Stimulated activated naive CD8-positive, alpha-beta T cell treated with anti-CD3 and anti-CD28 coated beads, Interleukin-15, Interleukin-2, amounts not matched to agents 100 ng/mL and 50 ng/mL, for 24 hours (primary cell): Measurements from ENCODE around the gene CEBPZ.

Source experiments
- H3K27ac Mint-ChIP-seq: one replicate; pipeline ENCODE4 v1.8.0; 2021; ENCODE audit warnings: mild to moderate bottlenecking, mixed read lengths
- H3K27me3 Mint-ChIP-seq: one replicate; pipeline ENCODE4 v1.8.0; 2021; ENCODE audit warnings: mixed read lengths
- H3K36me3 Mint-ChIP-seq: one replicate; pipeline ENCODE4 v1.8.0; 2021; ENCODE audit warnings: low read depth, mixed read lengths
- H3K4me1 Mint-ChIP-seq: one replicate; pipeline ENCODE4 v1.8.0; 2021; ENCODE audit warnings: low read depth, mixed read lengths
- H3K4me3 Mint-ChIP-seq: one replicate; pipeline ENCODE4 v1.8.0; 2021; ENCODE audit warnings: mild to moderate bottlenecking, mixed read lengths
- H3K9me3 Mint-ChIP-seq: one replicate; pipeline ENCODE4 v1.8.0; 2021; ENCODE audit warnings: mixed read lengths

CEBPZ gene

DNA sequence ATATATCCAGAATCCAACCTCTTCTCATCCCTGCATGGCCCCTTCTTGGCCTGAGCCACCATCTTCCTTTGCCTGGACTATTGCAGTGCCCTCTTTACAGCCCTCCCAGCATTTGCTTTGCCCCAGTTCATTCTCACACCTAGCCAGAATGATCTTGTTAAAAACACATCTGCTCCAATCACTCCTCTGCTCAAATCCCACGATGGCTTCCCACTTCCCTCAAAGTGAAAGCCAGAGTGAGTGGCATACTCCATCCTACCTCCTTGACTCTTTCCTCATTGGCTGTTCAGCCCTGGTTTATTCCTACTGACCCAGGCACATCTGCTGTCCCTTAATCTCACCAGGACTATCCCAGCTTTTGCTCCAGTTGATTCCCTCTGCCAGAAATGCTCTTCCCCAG, 57.7 kb downstream of the CEBPZ start:
- Mint-ChIP-seq H3K9me3 (no peaks in the 10 kb centered on the region), H3K27ac (no peak overlapping the region), H3K4me1 (no peaks in the 10 kb centered on the region), H3K36me3 (no peaks in the 10 kb centered on the region), H3K27me3 (peaks cover 7% of the 10 kb centered on the region), H3K4me3 (no peak overlapping the region)

DNA sequence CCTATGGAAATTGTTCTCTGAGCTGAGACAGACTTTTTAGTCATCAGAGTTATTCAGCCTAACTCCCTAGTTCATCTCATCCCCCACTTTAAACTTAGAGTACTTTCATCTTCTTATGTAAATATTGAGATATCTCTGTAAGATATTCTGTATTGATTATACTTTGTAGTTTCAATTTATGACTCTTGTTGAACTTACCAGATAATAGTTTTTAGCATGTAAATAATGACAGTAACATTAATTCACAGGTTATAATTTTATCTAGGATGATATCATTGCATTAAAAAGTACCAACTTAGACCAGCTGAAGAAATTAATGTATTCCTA, 59.8 kb downstream of the CEBPZ start:
- Mint-ChIP-seq H3K4me3 (no peak overlapping the region), H3K9me3 (no peaks in the 10 kb centered on the region), H3K27me3 (peaks cover under 1% of the 10 kb centered on the region), H3K4me1 (no peaks in the 10 kb centered on the region), H3K27ac (no peak overlapping the region), H3K36me3 (no peaks in the 10 kb centered on the region)

DNA sequence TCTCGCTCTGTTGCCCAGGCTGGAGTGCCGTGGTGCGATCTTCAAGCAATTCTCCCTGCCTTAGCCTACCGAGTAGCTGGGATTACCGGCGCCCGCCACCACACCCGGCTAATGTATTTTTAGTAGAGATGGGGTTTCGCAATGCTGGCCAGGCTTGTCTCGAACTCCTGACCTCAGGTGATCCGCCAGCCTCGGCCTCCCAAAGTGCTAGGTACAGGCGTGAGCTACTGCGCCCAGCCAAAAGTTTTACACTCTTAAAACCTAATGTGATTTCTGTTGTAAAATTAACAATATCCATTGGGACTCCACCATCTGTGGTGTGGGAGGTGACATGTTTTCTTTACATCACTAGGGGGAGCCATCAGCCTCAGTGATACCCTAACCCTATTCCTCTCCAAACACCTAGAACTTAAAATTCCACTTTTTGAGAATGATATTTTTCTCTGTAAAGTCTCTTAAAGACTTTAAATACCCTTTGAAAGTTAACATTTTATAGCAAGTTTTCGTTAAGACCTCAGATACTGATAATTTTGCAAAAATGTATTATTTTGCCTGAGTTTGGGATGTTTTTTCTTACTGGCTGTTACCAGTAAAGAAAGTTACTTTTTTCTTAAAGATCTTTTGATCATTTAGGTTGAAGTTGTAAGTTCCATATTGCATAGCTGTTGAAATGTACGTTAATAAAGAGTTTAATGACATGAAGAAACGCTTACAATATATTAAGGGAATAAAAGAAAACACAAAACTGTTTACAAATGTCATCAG, 63.0 kb downstream of the CEBPZ start:
- no peak overlapping the region for H3K27ac Mint-ChIP-seq
- H3K4me1 Mint-ChIP-seq = no peaks in the 10 kb centered on the region
- no peaks in the 10 kb centered on the region for H3K27me3 Mint-ChIP-seq
- peaks cover 12% of the 10 kb centered on the region for H3K9me3 Mint-ChIP-seq
- no peak overlapping the region for H3K4me3 Mint-ChIP-seq
- peaks cover 5% of the 10 kb centered on the region for H3K36me3 Mint-ChIP-seq

DNA sequence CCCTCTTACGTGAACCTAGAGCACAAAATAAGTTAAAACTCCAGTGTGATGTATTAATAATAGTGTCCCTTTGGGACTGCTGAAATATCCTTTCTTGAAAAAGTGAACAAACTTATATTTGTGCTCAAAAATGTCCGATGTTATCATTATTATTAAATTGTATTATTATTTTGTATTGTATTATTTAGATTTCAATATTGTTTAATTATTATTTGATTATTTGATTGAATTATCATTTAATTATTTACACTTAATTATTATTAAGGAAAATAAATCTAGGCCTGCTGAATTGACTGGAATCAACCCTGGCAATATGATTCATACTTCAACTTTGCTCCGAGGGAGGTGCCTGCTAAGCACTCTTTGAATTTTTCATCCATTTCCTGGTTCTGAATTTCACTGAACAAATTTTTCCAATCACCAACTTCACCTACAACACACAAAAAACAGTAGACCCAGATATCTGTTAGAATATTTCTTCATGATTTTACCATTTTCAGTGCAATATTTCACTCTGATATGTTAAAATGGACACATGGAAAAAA, 63.7 kb downstream of the CEBPZ start:
- Mint-ChIP-seq H3K4me1 (no peaks in the 10 kb centered on the region), H3K4me3 (no peak overlapping the region), H3K27ac (no peak overlapping the region), H3K9me3 (peaks cover 12% of the 10 kb centered on the region), H3K27me3 (no peaks in the 10 kb centered on the region), H3K36me3 (peaks cover 5% of the 10 kb centered on the region)

DNA sequence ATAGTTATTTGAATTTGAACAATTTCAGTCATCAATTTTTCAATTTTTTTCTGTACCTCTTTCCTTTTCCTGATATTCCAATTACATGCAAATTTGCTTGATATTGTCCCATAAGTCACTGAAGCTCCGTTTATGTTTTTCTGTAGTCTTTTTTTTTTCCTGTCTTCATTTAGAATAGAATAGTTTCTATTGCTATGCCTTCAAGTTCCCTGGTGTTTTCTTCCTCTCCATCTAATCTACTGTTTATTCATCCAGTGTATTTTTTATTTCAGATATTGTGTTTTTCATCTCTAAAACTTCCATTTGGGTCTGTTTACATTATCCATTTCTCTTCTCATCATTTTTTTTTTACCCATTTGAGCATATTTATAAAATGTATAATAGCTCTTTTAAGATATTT, 66.6 kb downstream of the CEBPZ start:
- Mint-ChIP-seq H3K4me3 (no peak overlapping the region), H3K9me3 (peaks cover 12% of the 10 kb centered on the region), H3K36me3 (peaks cover 5% of the 10 kb centered on the region), H3K27ac (peak overlapping the region; percentile 10), H3K4me1 (peaks cover 4% of the 10 kb centered on the region), H3K27me3 (no peaks in the 10 kb centered on the region)

DNA sequence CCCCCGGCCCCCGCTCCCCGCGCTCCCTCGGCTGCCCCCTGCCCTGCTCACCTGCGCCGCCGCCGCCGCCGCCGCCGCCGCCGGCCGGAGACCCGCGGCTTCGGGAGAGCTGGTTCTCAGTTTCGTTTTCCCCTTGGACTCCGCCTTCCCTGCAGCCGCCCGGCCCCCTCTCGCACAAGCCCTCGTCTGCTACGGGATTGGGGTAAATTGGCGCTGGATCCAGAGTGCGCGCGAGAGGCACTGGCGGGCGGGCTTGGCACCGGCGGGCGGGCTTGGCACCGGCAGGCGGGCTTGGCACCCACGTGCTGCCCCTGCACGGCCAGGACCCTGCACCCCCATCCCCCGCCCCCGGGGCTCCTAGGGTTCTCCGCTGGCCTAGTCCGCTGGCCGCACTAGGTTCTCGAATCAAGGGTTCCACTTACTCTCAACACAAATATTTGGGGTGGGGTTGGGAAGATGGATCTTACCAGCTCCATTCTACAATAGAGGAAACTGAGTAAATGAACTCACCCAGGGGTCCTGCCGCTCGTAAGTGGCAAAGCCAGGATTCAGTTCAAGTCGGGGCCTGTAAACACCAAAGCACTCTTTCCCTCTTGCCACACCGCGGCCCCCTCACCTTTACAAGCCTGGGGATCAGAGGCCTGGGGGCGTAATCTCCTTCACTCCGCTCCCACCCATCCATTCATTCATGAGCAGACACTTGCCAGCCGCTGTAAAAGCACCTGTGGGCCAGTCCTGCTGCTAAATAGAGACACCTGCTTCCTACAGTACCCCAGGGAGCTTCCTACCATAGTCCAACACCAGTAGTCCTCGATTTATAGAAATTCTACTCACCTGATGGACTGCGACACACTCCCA, 74.3 kb downstream of the CEBPZ start, which contains the start of gene EIF2AK2:
Gene EIF2AK2, minus strand, starts transcription at position 124 of the 858 bp plus-strand sequence. CDS start 9,174 bp downstream, outside the sequence.
- Mint-ChIP-seq H3K4me3 (peak within 1 kb of the TSS; percentile 92), H3K36me3 (peaks cover 33% of the 10 kb centered on the region), H3K27me3 (no peaks in the 10 kb centered on the region), H3K4me1 (peaks cover 58% of the 10 kb centered on the region), H3K27ac (peak within 1 kb of the TSS; percentile 95), H3K9me3 (no peaks in the 10 kb centered on the region)

DNA sequence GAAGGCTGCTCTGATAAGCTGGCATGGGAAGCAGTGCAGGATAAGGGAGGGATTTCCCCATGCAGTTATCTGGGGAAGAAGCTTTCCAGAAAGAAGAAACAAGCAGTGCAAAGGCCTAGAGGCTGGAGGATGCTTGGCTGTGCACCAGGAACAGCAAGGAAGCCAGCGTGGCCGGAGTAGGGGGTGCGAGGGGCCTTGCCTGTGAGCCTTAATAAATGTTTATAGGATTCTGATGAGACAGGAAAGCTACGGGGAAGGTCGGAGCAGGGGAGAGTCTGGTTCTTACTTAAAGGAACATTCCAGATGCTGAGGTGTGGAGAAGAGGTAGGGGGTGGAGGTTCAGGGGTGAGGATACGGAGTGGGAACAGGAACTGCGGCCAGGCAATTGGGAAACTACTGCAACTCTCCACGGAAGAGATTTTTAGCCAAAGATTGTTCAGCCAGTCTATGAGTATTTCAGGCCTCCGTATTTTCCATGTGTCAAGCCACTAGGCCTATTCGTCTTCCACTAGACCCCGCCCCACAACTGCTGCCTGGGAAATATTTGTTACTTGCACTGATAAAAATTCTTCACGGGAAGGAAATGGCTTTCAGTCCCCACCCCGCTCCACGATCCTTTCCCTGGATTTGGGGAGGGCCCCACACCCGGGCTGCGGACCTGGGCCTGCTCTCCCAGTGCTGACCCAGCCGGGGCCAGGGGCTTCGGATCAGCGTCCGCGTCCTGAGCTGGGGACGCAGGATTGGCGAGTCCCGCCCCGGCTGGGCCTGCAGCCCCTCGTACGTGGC, 75.1 kb downstream of the CEBPZ start:
- Mint-ChIP-seq H3K9me3 (no peaks in the 10 kb centered on the region), H3K4me1 (peaks cover 61% of the 10 kb centered on the region), H3K27ac (peak overlapping the region; percentile 91), H3K36me3 (peaks cover 40% of the 10 kb centered on the region), H3K4me3 (peak overlapping the region; percentile 92), H3K27me3 (no peaks in the 10 kb centered on the region)

DNA sequence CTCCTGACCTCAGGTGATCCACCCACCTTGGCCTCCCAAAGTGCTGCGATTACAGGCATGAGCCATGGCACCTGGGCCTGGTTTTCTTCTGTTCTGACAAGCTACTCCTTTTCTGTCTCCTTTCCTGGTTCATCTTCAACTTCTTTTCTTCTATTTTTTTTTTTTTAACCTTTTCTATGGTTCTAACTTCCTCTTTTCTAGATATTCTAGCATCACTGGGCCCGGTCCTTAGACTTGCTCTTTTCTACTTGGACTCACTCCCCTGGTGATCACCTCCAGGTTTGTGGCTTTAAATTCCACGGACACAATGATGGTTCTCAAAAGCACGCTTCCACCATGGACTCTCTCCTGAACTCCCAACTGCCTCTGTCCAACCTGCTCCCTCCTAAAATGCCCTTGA, 76.6 kb downstream of the CEBPZ start:
- Mint-ChIP-seq H3K9me3 (no peaks in the 10 kb centered on the region), H3K27me3 (no peaks in the 10 kb centered on the region), H3K4me1 (peaks cover 74% of the 10 kb centered on the region), H3K27ac (peak overlapping the region; percentile 91), H3K4me3 (peak overlapping the region; percentile 92), H3K36me3 (peaks cover 43% of the 10 kb centered on the region)

DNA sequence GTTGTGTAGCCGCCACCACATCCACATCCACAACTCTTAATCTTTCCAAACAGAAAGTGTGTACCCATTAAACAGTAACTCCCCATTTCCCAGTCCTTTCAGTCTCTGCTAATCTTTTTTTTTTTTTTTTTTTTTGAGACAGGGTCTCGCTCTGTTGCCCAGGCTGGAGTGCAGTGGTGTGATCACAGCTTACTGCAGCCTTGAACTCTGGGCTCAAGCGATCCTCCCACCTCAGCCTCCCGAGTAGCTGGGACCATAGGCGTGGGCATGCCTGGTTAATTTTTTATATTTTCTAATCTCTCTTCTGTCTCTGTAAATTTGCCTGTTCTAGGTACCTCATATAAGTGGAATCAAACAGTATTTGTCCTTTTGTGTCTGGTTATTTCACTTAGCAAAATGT, 78.2 kb downstream of the CEBPZ start:
- Mint-ChIP-seq H3K4me1 (peaks cover 73% of the 10 kb centered on the region), H3K36me3 (peaks cover 56% of the 10 kb centered on the region), H3K4me3 (no peak overlapping the region), H3K9me3 (no peaks in the 10 kb centered on the region), H3K27ac (no peak overlapping the region), H3K27me3 (no peaks in the 10 kb centered on the region)
